Measurements from ENCODE around the gene DNAJC16. TPM values are rescaled to one million over a fixed set of nuclear protein-coding genes. Genes with fewer than 3 reads are reported as not detected.

Gene DNAJC16
- total and polyA plus RNA-seq, 2 of the 13 experiments (the other 11 are each of a cell fraction or from before 2014, with no cell fraction given): 11.4 to 15.4 TPM

DNA sequence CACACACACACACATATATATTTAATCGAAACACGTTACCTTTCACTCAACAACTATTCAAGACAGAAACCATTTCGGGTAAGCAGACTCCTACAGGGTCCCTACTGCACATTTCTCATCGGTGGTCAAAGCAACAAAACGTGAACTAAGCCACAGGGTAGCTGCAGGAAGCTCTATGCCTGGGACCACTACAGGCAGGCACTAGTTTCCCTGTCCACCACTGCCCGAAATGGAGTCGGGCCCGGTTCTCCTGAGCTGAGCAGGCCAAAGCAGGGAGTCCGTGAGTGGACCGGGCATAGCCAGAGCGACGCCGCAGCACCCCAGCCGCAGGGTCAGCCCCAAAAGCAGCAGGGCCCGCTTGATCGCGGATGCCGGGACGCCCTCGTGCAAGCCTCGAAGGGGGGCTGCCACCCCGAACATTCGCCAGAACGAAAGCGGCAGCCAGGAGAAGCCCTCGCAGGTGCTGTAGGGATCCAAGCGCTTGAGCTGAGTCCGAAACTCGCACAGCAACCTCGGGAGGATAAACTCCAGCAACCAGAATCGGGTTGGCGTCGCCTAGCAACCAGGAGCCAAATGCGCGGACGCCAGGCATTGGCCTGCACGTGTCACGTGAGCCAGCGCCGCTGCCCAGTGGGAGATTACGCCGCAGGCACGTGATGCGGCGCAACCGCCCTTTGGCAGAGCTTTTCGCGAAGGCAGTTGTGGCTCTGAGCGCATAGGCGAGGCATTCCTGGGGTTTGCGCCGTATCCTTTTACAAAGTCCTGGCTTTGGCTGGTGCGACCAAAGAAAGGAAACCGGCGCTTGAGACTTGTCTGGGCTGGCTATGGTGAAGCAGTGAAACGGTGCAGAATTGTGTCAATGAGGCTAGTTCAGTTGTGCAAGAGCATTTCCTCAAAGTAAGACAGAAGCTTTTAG is 76.7 kb downstream of the DNAJC16 start (continued):
- TF ChIP-seq ZNF160 (CRISPR knock-in tag; IDR thresholded peaks at IDR 0.05) (peak; percentile 73; the same call in 1 of the 2 replicates), ZNF331 (CRISPR knock-in tag; IDR thresholded peaks at IDR 0.05) (peak; percentile 79), PHF8 (CRISPR knock-in tag; IDR thresholded peaks at IDR 0.05) (no peak), GTF2F1 (IDR thresholded peaks at IDR 0.05; ENCODE audit: low read length) (peak; percentile 64; the same call in 1 of the 2 replicates), ZNF75D (CRISPR knock-in tag; IDR thresholded peaks at IDR 0.05; ENCODE audit: borderline replicate concordance) (0 out of 2 replicates have a peak, but pooled peaks have one; percentile 83), KLF13 (CRISPR knock-in tag; IDR thresholded peaks at IDR 0.05) (0 out of 2 replicates have a peak, but pooled peaks have one; percentile 55), ZNF17 (CRISPR knock-in tag; IDR thresholded peaks at IDR 0.05) (no peak), ZNF329 (CRISPR knock-in tag; IDR thresholded peaks at IDR 0.05; ENCODE audit: low read depth) (no peak), POLR2AphosphoS5 (IDR thresholded peaks at IDR 0.05; ENCODE audit: low read depth, low read length) (peak; percentile 87), RBM39 (IDR thresholded peaks at IDR 0.05; ENCODE audit: low read depth, low read length, poor library complexity, severe bottlenecking) (no peak), HHEX (CRISPR knock-in tag; IDR thresholded peaks at IDR 0.05) (no peak), MYNN (CRISPR knock-in tag; IDR thresholded peaks at IDR 0.05; ENCODE audit: low read depth) (no peak), ZNF441 (CRISPR knock-in tag; IDR thresholded peaks at IDR 0.05; ENCODE audit: borderline replicate concordance) (0 out of 2 replicates have a peak, but pooled peaks have one; percentile 83), U2AF1 (optimal IDR thresholded peaks at IDR 0.05; ENCODE audit: low read depth, low read length) (no peak), WIZ (CRISPR knock-in tag; IDR thresholded peaks at IDR 0.05) (peak; percentile 40; the same call in 1 of the 2 replicates)
- TF ChIP-seq, protein P1, sequence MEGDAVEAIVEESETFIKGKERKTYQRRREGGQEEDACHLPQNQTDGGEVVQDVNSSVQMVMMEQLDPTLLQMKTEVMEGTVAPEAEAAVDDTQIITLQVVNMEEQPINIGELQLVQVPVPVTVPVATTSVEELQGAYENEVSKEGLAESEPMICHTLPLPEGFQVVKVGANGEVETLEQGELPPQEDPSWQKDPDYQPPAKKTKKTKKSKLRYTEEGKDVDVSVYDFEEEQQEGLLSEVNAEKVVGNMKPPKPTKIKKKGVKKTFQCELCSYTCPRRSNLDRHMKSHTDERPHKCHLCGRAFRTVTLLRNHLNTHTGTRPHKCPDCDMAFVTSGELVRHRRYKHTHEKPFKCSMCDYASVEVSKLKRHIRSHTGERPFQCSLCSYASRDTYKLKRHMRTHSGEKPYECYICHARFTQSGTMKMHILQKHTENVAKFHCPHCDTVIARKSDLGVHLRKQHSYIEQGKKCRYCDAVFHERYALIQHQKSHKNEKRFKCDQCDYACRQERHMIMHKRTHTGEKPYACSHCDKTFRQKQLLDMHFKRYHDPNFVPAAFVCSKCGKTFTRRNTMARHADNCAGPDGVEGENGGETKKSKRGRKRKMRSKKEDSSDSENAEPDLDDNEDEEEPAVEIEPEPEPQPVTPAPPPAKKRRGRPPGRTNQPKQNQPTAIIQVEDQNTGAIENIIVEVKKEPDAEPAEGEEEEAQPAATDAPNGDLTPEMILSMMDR (CRISPR knock-in tag; IDR thresholded peaks at IDR 0.05): no peak
- TF ChIP-seq, protein P2, sequence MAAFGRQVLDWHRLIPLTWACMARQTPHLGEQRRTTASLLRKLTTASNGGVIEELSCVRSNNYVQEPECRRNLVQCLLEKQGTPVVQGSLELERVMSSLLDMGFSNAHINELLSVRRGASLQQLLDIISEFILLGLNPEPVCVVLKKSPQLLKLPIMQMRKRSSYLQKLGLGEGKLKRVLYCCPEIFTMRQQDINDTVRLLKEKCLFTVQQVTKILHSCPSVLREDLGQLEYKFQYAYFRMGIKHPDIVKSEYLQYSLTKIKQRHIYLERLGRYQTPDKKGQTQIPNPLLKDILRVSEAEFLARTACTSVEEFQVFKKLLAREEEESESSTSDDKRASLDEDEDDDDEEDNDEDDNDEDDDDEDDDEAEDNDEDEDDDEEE (CRISPR knock-in tag; IDR thresholded peaks at IDR 0.05): 0 out of 2 replicates have a peak, but pooled peaks have one; percentile 54
- TF ChIP-seq, protein P3, sequence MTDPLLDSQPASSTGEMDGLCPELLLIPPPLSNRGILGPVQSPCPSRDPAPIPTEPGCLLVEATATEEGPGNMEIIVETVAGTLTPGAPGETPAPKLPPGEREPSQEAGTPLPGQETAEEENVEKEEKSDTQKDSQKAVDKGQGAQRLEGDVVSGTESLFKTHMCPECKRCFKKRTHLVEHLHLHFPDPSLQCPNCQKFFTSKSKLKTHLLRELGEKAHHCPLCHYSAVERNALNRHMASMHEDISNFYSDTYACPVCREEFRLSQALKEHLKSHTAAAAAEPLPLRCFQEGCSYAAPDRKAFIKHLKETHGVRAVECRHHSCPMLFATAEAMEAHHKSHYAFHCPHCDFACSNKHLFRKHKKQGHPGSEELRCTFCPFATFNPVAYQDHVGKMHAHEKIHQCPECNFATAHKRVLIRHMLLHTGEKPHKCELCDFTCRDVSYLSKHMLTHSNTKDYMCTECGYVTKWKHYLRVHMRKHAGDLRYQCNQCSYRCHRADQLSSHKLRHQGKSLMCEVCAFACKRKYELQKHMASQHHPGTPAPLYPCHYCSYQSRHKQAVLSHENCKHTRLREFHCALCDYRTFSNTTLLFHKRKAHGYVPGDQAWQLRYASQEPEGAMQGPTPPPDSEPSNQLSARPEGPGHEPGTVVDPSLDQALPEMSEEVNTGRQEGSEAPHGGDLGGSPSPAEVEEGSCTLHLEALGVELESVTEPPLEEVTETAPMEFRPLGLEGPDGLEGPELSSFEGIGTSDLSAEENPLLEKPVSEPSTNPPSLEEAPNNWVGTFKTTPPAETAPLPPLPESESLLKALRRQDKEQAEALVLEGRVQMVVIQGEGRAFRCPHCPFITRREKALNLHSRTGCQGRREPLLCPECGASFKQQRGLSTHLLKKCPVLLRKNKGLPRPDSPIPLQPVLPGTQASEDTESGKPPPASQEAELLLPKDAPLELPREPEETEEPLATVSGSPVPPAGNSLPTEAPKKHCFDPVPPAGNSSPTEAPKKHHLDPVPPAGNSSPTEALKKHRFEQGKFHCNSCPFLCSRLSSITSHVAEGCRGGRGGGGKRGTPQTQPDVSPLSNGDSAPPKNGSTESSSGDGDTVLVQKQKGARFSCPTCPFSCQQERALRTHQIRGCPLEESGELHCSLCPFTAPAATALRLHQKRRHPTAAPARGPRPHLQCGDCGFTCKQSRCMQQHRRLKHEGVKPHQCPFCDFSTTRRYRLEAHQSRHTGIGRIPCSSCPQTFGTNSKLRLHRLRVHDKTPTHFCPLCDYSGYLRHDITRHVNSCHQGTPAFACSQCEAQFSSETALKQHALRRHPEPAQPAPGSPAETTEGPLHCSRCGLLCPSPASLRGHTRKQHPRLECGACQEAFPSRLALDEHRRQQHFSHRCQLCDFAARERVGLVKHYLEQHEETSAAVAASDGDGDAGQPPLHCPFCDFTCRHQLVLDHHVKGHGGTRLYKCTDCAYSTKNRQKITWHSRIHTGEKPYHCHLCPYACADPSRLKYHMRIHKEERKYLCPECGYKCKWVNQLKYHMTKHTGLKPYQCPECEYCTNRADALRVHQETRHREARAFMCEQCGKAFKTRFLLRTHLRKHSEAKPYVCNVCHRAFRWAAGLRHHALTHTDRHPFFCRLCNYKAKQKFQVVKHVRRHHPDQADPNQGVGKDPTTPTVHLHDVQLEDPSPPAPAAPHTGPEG (CRISPR knock-in tag; IDR thresholded peaks at IDR 0.05): peak; percentile 62; the same call in 1 of the 2 replicates
- TF ChIP-seq, protein P4, sequence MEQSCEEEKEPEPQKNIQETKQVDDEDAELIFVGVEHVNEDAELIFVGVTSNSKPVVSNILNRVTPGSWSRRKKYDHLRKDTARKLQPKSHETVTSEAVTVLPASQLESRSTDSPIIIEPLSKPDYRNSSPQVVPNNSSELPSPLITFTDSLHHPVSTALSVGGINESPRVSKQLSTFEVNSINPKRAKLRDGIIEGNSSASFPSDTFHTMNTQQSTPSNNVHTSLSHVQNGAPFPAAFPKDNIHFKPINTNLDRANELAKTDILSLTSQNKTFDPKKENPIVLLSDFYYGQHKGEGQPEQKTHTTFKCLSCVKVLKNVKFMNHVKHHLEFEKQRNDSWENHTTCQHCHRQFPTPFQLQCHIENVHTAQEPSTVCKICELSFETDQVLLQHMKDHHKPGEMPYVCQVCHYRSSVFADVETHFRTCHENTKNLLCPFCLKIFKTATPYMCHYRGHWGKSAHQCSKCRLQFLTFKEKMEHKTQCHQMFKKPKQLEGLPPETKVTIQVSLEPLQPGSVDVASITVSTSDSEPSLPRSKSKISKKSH (CRISPR knock-in tag; IDR thresholded peaks at IDR 0.05; ENCODE audit: borderline replicate concordance): peak; percentile 81; the same call in 1 of the 2 replicates

All from HepG2 (cell line).